Keratinocyte (primary cell): ENCODE measurements around the gene SMYD3. TPM values are rescaled to one million over a fixed set of nuclear protein-coding genes. Genes with fewer than 3 reads are reported as not detected.

Experiments
- DNase-seq: peaks from one replicate; pipeline ENCODE4 v3.0.0-alpha.2; 2011; ENCODE audit warnings: low read depth, missing footprints, low spot score
- FAIRE-seq: peaks from 2 replicates; lab custom pipeline; 2011; peaks lifted over from hg19 to GRCh38; lab: Jason Lieb, UNC
- H2AFZ ChIP-seq: 2 replicates; pipeline ENCODE4 v1.6.0; 2012; ENCODE audit warnings: low read length, control low read depth, inconsistent platforms; ENCODE audit not compliant: control insufficient read depth
- H3K27ac ChIP-seq: 2 replicates; pipeline ENCODE4 v1.5.1; 2011; ENCODE audit warnings: low read length; ENCODE audit not compliant: control insufficient read depth, insufficient read depth
- H3K27me3 ChIP-seq: 3 replicates; pipeline ENCODE4 v1.6.0; 2011; ENCODE audit warnings: low read length; ENCODE audit not compliant: control insufficient read depth, insufficient read depth; ENCODE audit errors: extremely low read depth
- H3K36me3 ChIP-seq, 2 experiments: 2 replicates in 1 of 2; 3 replicates in 1 of 2; pipeline ENCODE4 v1.5.1; 2011; ENCODE audit warnings: low read length in 2 of 2, mild to moderate bottlenecking in 1 of 2; ENCODE audit not compliant: control insufficient read depth in 2 of 2, insufficient read depth in 2 of 2; ENCODE audit errors: extremely low read depth in 1 of 2
- H3K4me1 ChIP-seq: 3 replicates; pipeline ENCODE4 v1.5.1; 2011; ENCODE audit warnings: low read length; ENCODE audit not compliant: control insufficient read depth, insufficient read depth; ENCODE audit errors: extremely low read depth
- H3K4me2 ChIP-seq: 3 replicates; pipeline ENCODE4 v1.6.0; 2011; ENCODE audit warnings: low read depth, low read length; ENCODE audit not compliant: control insufficient read depth, insufficient read depth; ENCODE audit errors: extremely low read depth
- H3K4me3 ChIP-seq, 3 experiments: fragments of 200-600 bp in 1 of 3; sonication (generic) in 1 of 3; 2 replicates in 2 of 3; 3 replicates in 1 of 3; pipeline ENCODE4 v1.5.1; 2011 to 2016; ENCODE audit warnings: low read length in 3 of 3, mild to moderate bottlenecking in 3 of 3, control low read depth in 2 of 3, inconsistent platforms in 1 of 3, low read depth in 1 of 3, mixed read lengths in 1 of 3, mixed run types in 1 of 3, moderate library complexity in 1 of 3; ENCODE audit not compliant: control insufficient read depth in 2 of 3, insufficient read depth in 2 of 3; ENCODE audit errors: extremely low read depth in 1 of 3
- H3K79me2 ChIP-seq: 2 replicates; pipeline ENCODE4 v1.6.0; 2012; ENCODE audit warnings: low read length; ENCODE audit not compliant: control insufficient read depth, insufficient read depth
- H3K9ac ChIP-seq: 3 replicates; pipeline ENCODE4 v1.6.0; 2011; ENCODE audit warnings: low read length; ENCODE audit not compliant: control insufficient read depth, insufficient read depth; ENCODE audit errors: extremely low read depth
- H3K9me1 ChIP-seq: 3 replicates; pipeline ENCODE4 v1.6.0; 2011; ENCODE audit warnings: low read length; ENCODE audit not compliant: control insufficient read depth, insufficient read depth; ENCODE audit errors: extremely low read depth
- H3K9me3 ChIP-seq: 2 replicates; pipeline ENCODE4 v1.5.1; 2012; ENCODE audit warnings: low read depth, low read length; ENCODE audit not compliant: control insufficient read depth
- H4K20me1 ChIP-seq: 3 replicates; pipeline ENCODE4 v1.6.0; 2011; ENCODE audit warnings: low read length; ENCODE audit not compliant: control insufficient read depth, insufficient read depth; ENCODE audit errors: extremely low read depth
- CTCF ChIP-seq, 3 experiments: IDR thresholded peaks in 1 of 3; conservative IDR thresholded peaks in 1 of 3; optimal IDR thresholded peaks in 1 of 3; 2 replicates in 2 of 3; 3 replicates in 1 of 3; pipeline versions ENCODE3 to v1.5.1; 2011; ENCODE audit warnings: low read length in 3 of 3, mild to moderate bottlenecking in 3 of 3, moderate library complexity in 2 of 3, control low read depth in 1 of 3, inconsistent platforms in 1 of 3; ENCODE audit not compliant: insufficient read depth in 2 of 3; ENCODE audit errors: extremely low read depth in 1 of 3
- EZH2 ChIP-seq: IDR thresholded peaks from one replicate; pipeline ENCODE4 v1.6.1; 2012; ENCODE audit warnings: inconsistent platforms, mild to moderate bottlenecking, low read length, moderate library complexity
- dilution Hi-C: fragments of 300-500 bp; cut with MboI; formaldehyde crosslinking; loops from one replicate; pipeline ENCODE4 v1.7.0; 2020; ENCODE audit warnings: low sequenced_read_pairs; ENCODE audit not compliant: extremely low pct_ligation_motif_present
- polyA plus RNA-seq, 5 experiments: library from polyadenylated mRNA; depleted of rRNA in 3 of 5; stranded (reverse) in 3 of 5; stranded (forward) in 1 of 5; unstranded in 1 of 5; fragments of >200 nt; gene quantifications; 1 replicate in 1 of 5; 2 replicates in 3 of 5; 3 replicates in 1 of 5; pipeline versions ENCODE4 v1.2.1 to v1.2.3, GENCODE V29; 2011 to 2012; ENCODE audit warnings: missing spikeins in 2 of 5, low read depth in 1 of 5, low replicate concordance in 1 of 5

SMYD3 gene
- polyA plus RNA-seq, 1 donor (not counting 4 experiments of a cell fraction or from before 2014, with no cell fraction given): 31.0 TPM

GRCh38 chr1:245915841-245916240 is 591.2 kb downstream of the SMYD3 start:
- no peak overlapping the region for H3K4me3 ChIP-seq
- FAIRE-seq: no peak
- dilution Hi-C loops: no loop called here

GRCh38 chr1:245915406-245915805 is 591.7 kb downstream of the SMYD3 start:
- Histone ChIP-seq H3K9me3 (no peaks in the 10 kb centered on the region), H3K36me3 (no peaks in the 10 kb centered on the region), H2AFZ (no peak overlapping the region), H3K27me3 (no peaks in the 10 kb centered on the region), H4K20me1 (no peaks in the 10 kb centered on the region), H3K4me2 (no peak overlapping the region), H3K4me3 (no peak overlapping the region), H3K27ac (no peak overlapping the region), H3K9ac (no peak overlapping the region), H3K4me1 (no peaks in the 10 kb centered on the region), H3K9me1 (no peaks in the 10 kb centered on the region), H3K79me2 (no peaks in the 10 kb centered on the region)
- DNase-seq (no peak), FAIRE-seq (no peak)
- dilution Hi-C loops: no loop called here
- no peak for TF ChIP-seq EZH2
- no peak for TF ChIP-seq CTCF (optimal IDR thresholded peaks at IDR 0.05 in 1 of 3, IDR thresholded peaks at IDR 0.05 in 1 of 3, conservative IDR thresholded peaks at IDR 0.05 in 1 of 3; ENCODE audit: extremely low read depth in 1 of 3, insufficient read depth in 2 of 3, low read length in 3 of 3)

More at GRCh38 chr1:245915841-245916240, 591.2 kb downstream of the SMYD3 start:
- H4K20me1 ChIP-seq: no peaks in the 10 kb centered on the region
- H3K79me2 ChIP-seq: no peaks in the 10 kb centered on the region
- no peak overlapping the region for H3K27ac ChIP-seq
- no peak for TF ChIP-seq CTCF (optimal IDR thresholded peaks at IDR 0.05 in 1 of 3, IDR thresholded peaks at IDR 0.05 in 1 of 3, conservative IDR thresholded peaks at IDR 0.05 in 1 of 3; ENCODE audit: extremely low read depth in 1 of 3, insufficient read depth in 2 of 3, low read length in 3 of 3)
- TF ChIP-seq EZH2: no peak
- no peak overlapping the region for H2AFZ ChIP-seq
- H3K4me2 ChIP-seq: no peak overlapping the region
- H3K4me1 ChIP-seq: no peaks in the 10 kb centered on the region
- H3K9me3 ChIP-seq: no peaks in the 10 kb centered on the region
- no peak for DNase-seq
- no peaks in the 10 kb centered on the region for H3K36me3 ChIP-seq
- H3K9me1 ChIP-seq: no peaks in the 10 kb centered on the region
- no peaks in the 10 kb centered on the region for H3K27me3 ChIP-seq
- no peak overlapping the region for H3K9ac ChIP-seq
